Ishikawa (cell line): ENCODE results near the gene CDC16.

Source experiments
- CEBPB ChIP-seq: IDR thresholded peaks from 2 replicates; pipeline ENCODE4 v1.6.1; 2012
- CREB1 ChIP-seq: IDR thresholded peaks from 2 replicates; pipeline ENCODE4 v1.6.1; 2012; ENCODE audit warnings: low read depth
- EGR1 ChIP-seq: IDR thresholded peaks from 2 replicates; pipeline ENCODE4 v1.6.1; 2012
- EP300 ChIP-seq: IDR thresholded peaks from 2 replicates; pipeline ENCODE4 v1.6.1; 2012; ENCODE audit warnings: borderline replicate concordance
- FOXM1 ChIP-seq: IDR thresholded peaks from 2 replicates; pipeline ENCODE4 v1.6.1; 2012; ENCODE audit warnings: low read depth, borderline replicate concordance
- MAX ChIP-seq: IDR thresholded peaks from 2 replicates; pipeline ENCODE4 v1.6.1; 2012
- NFIC ChIP-seq: IDR thresholded peaks from 2 replicates; pipeline ENCODE4 v1.6.1; 2012
- RAD21 ChIP-seq: IDR thresholded peaks from 2 replicates; pipeline ENCODE4 v1.6.1; 2012; ENCODE audit warnings: low read depth
- REST ChIP-seq: IDR thresholded peaks from 2 replicates; pipeline ENCODE4 v1.6.1; 2012; ENCODE audit warnings: low read depth, mild to moderate bottlenecking
- TAF1 ChIP-seq: IDR thresholded peaks from 2 replicates; pipeline ENCODE4 v1.6.1; 2012; ENCODE audit warnings: low read depth, mild to moderate bottlenecking
- TCF12 ChIP-seq: IDR thresholded peaks from 2 replicates; pipeline ENCODE4 v1.6.1; 2012; ENCODE audit warnings: low read depth
- TEAD4 ChIP-seq: IDR thresholded peaks from 2 replicates; pipeline ENCODE4 v1.6.1; 2012
- USF1 ChIP-seq: IDR thresholded peaks from 2 replicates; pipeline ENCODE4 v1.6.1; 2012
- YY1 ChIP-seq: IDR thresholded peaks from 2 replicates; pipeline ENCODE4 v1.6.1; 2012; ENCODE audit warnings: low read depth
- ZBTB7A ChIP-seq: IDR thresholded peaks from 2 replicates; pipeline ENCODE4 v1.6.1; 2012; ENCODE audit warnings: low read depth

Gene CDC16

GRCh38 chr13:114228176-114228575 is 6.5 kb upstream of the CDC16 start:
- TF ChIP-seq TEAD4 (no peak), USF1 (no peak), YY1 (no peak), REST (no peak), RAD21 (no peak), EP300 (no peak), TAF1 (no peak), CREB1 (no peak), ZBTB7A (no peak)

GRCh38 chr13:114229506-114229905 is 5.2 kb upstream of the CDC16 start:
- TF ChIP-seq ZBTB7A, result no peak
- no peak for TF ChIP-seq YY1
- no peak for TF ChIP-seq FOXM1

- TF ChIP-seq TCF12 (no peak), ZBTB7A (no peak), FOXM1 (no peak), YY1 (no peak), EGR1 (no peak)
Observed at GRCh38 chr13:114230117-114230516, 4.6 kb upstream of the CDC16 start.

GRCh38 chr13:114230575-114230974 is 4.1 kb upstream of the CDC16 start:
- TF ChIP-seq CEBPB, result no peak
- TF ChIP-seq USF1, result no peak
- no peak for TF ChIP-seq TEAD4
- no peak for TF ChIP-seq CREB1
- TF ChIP-seq TAF1, result no peak
- TF ChIP-seq FOXM1, result no peak
- no peak for TF ChIP-seq EP300
- no peak for TF ChIP-seq REST
- TF ChIP-seq NFIC, result no peak
- no peak for TF ChIP-seq MAX
- TF ChIP-seq RAD21, result no peak
- no peak for TF ChIP-seq EGR1

GRCh38 chr13:114231886-114232285 is 2.8 kb upstream of the CDC16 start:
- no peak for TF ChIP-seq NFIC
- no peak for TF ChIP-seq USF1
- no peak for TF ChIP-seq TAF1
- no peak for TF ChIP-seq YY1
- no peak for TF ChIP-seq EP300

- TF ChIP-seq MAX, result no peak
- no peak for TF ChIP-seq EGR1
- no peak for TF ChIP-seq CEBPB
- TF ChIP-seq TEAD4, result no peak
- no peak for TF ChIP-seq FOXM1
- no peak for TF ChIP-seq EP300
- no peak for TF ChIP-seq REST
- TF ChIP-seq ZBTB7A, result no peak
- TF ChIP-seq TCF12, result no peak
Observed at GRCh38 chr13:114234266-114234644, 442 bp upstream of the CDC16 start.
